Measurements from ENCODE around the gene NPHS1. TPM values are rescaled to one million over a fixed set of nuclear protein-coding genes. Genes with fewer than 3 reads are reported as not detected.
A peak's percentile ranks its signal among the peaks of the same experiment; 100 is the strongest.

Gene NPHS1
- total and polyA plus RNA-seq, 2 experiments from 2014 or later: not detected

DNA sequence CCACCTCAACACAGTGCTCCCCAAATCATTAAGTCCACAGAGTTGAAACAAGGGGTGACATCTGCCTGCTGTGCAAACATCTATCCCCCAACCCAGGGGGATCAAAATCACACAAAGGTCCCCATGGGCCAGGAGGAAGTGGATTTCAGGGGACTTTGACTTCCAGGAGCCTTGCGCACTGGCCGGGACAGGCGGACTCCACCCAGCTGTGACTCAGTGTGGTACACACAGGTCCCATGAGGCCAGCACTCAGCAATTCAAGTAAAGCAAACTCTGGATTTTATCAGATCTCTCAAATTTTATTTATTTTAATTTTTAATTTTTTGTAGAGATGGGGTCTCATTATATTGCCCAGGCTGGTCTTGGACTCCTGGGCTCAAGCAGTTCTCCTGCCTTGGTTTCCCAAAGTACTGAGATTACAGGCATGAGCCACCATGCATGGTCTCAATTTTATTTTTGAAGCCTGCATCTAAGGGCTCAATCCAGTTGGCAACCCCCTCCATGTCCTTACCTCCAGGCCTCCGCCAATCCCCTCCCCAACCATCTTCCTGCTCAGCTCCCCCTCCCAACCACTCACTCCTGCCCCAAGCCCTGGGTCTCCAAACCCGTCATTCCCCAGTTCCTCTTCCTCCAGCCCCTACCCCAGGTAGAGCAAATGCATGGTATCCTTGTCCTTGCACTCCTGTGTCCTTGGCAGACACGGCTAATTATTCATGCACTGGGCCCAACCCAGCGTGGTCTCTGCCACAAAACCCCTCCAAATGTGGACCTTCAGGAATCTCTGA lies 58.7 kb downstream of the NPHS1 start:
- WGBS, 2 experiments (ENCODE audit: low coverage in 1 of 2, low lambda C conversion rate in 2 of 2, missing lambda C conversion rate in 2 of 2): 31 to 36% methylated on average over 7 of the region's 7 CpGs
- no peaks in the 10 kb centered on the region for H3K4me1 ChIP-seq (ENCODE audit: insufficient read depth)
- H3K36me3 ChIP-seq (ENCODE audit: low read depth): no peaks in the 10 kb centered on the region
- H2AFZ ChIP-seq: no peak overlapping the region
- H3K79me2 ChIP-seq (ENCODE audit: insufficient read depth): no peaks in the 10 kb centered on the region
- H3K27ac ChIP-seq: no peak overlapping the region
- H3K27me3 ChIP-seq (replicated peaks; ENCODE audit: insufficient read depth): peaks cover 26% of the 10 kb centered on the region
- no peaks in the 10 kb centered on the region for H3K9me2 ChIP-seq (ENCODE audit: insufficient read depth)
- H3K4me3 ChIP-seq: no peak overlapping the region
- no peaks in the 10 kb centered on the region for H3K9me3 ChIP-seq (ENCODE audit: low read depth)
- H3F3A ChIP-seq (ENCODE audit: insufficient read depth): no peaks in the 10 kb centered on the region
- TF ChIP-seq EZH2 (IDR thresholded peaks at IDR 0.05; ENCODE audit: insufficient read depth, poor library complexity, severe bottlenecking) (no peak), EZH2phosphoT487 (IDR thresholded peaks at IDR 0.05; ENCODE audit: insufficient read depth, low read depth) (no peak)
- no peaks in the 10 kb centered on the region for H4K20me1 ChIP-seq (ENCODE audit: insufficient read depth)
- peak; percentile 88 for DNase-seq
- in situ Hi-C loops (cut with MboI): no loop called here
- H3K4me2 ChIP-seq (ENCODE audit: unreplicated experiment): no peak overlapping the region
- H3K9ac ChIP-seq: no peak overlapping the region

DNA sequence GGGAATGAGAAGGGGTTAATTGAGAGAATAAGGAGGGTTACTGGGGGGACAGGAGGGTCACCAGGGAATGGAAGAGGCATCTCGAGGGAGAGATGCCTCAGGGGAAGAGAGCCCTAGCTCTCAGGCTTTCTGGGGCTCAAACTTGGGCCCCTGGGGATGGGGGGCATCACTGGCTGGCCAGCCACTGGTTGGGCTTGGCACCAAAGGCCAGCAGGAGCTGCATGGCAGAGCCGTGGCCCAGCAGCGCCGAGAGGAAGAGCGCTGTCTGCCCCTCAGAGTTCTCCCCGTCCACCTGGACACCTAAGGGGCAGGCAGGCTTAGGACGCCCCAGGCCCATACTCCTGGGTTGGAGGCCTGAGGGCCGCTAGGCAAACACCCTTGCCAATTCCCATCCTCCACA lies 59.4 kb downstream of the NPHS1 start:
- TF ChIP-seq EZH2phosphoT487 (IDR thresholded peaks at IDR 0.05; ENCODE audit: insufficient read depth, low read depth) (no peak), EZH2 (IDR thresholded peaks at IDR 0.05; ENCODE audit: insufficient read depth, poor library complexity, severe bottlenecking) (no peak)
- H3K36me3 ChIP-seq (ENCODE audit: low read depth): no peaks in the 10 kb centered on the region
- no peaks in the 10 kb centered on the region for H4K20me1 ChIP-seq (ENCODE audit: insufficient read depth)
- no peaks in the 10 kb centered on the region for H3F3A ChIP-seq (ENCODE audit: insufficient read depth)
- DNase-seq: no peak
- H3K4me1 ChIP-seq (ENCODE audit: insufficient read depth): no peaks in the 10 kb centered on the region
- in situ Hi-C loops (cut with MboI): no loop called here
- H3K9ac ChIP-seq: no peak overlapping the region
- H2AFZ ChIP-seq: no peak overlapping the region
- no peak overlapping the region for H3K27ac ChIP-seq
- H3K9me2 ChIP-seq (ENCODE audit: insufficient read depth): no peaks in the 10 kb centered on the region
- WGBS, 2 experiments (ENCODE audit: low coverage in 1 of 2, low lambda C conversion rate in 2 of 2, missing lambda C conversion rate in 2 of 2): 52 to 55% methylated on average over 7 to 8 of the region's 8 CpGs
- peaks cover 19% of the 10 kb centered on the region; the same call in 1 of the 2 replicates for H3K27me3 ChIP-seq (replicated peaks; ENCODE audit: insufficient read depth)
- H3K4me3 ChIP-seq: no peak overlapping the region
- no peaks in the 10 kb centered on the region for H3K9me3 ChIP-seq (ENCODE audit: low read depth)
- no peaks in the 10 kb centered on the region for H3K79me2 ChIP-seq (ENCODE audit: insufficient read depth)
- H3K4me2 ChIP-seq (ENCODE audit: unreplicated experiment): no peak overlapping the region

DNA sequence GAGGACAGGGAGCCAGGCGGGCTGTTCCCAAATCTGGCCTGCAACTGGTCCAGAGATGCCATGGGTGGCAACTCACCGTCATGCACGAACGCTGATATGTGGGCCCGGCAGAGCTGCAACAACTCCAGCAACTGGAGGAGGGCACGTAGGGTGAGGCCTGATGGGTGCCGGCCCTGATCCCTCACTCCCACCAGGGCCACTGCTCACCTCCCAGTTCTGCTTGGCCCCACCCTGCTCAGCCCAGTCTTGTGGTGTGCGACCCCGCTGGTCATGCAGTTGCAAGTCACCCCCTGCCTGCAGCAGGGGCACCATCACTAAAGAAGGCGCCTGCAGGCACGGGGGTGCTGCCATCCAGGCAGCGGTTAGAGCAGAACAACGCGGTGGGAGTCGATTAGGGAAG lies 60.0 kb downstream of the NPHS1 start:
- H3K9me2 ChIP-seq (ENCODE audit: insufficient read depth): no peaks in the 10 kb centered on the region
- H3K4me2 ChIP-seq (ENCODE audit: unreplicated experiment): no peak overlapping the region
- H3K79me2 ChIP-seq (ENCODE audit: insufficient read depth): no peaks in the 10 kb centered on the region
- WGBS, 2 experiments (ENCODE audit: low coverage in 1 of 2, low lambda C conversion rate in 2 of 2, missing lambda C conversion rate in 2 of 2): 85 to 88% methylated on average over 14 to 15 of the region's 15 CpGs
- in situ Hi-C loops (cut with MboI): no loop called here
- no peaks in the 10 kb centered on the region for H3K4me1 ChIP-seq (ENCODE audit: insufficient read depth)
- no peak for TF ChIP-seq EZH2 (IDR thresholded peaks at IDR 0.05; ENCODE audit: insufficient read depth, poor library complexity, severe bottlenecking)
- TF ChIP-seq EZH2phosphoT487 (IDR thresholded peaks at IDR 0.05; ENCODE audit: insufficient read depth, low read depth): no peak
- H2AFZ ChIP-seq: no peak overlapping the region
- H3K9me3 ChIP-seq (ENCODE audit: low read depth): no peaks in the 10 kb centered on the region
- no peaks in the 10 kb centered on the region for H3K36me3 ChIP-seq (ENCODE audit: low read depth)
- H3K27me3 ChIP-seq (replicated peaks; ENCODE audit: insufficient read depth): peaks cover 16% of the 10 kb centered on the region; the same call in 1 of the 2 replicates
- H3K27ac ChIP-seq: no peak overlapping the region
- no peak for DNase-seq
- no peak overlapping the region for H3K4me3 ChIP-seq
- H4K20me1 ChIP-seq (ENCODE audit: insufficient read depth): no peaks in the 10 kb centered on the region
- no peak overlapping the region for H3K9ac ChIP-seq
- H3F3A ChIP-seq (ENCODE audit: insufficient read depth): no peaks in the 10 kb centered on the region

DNA sequence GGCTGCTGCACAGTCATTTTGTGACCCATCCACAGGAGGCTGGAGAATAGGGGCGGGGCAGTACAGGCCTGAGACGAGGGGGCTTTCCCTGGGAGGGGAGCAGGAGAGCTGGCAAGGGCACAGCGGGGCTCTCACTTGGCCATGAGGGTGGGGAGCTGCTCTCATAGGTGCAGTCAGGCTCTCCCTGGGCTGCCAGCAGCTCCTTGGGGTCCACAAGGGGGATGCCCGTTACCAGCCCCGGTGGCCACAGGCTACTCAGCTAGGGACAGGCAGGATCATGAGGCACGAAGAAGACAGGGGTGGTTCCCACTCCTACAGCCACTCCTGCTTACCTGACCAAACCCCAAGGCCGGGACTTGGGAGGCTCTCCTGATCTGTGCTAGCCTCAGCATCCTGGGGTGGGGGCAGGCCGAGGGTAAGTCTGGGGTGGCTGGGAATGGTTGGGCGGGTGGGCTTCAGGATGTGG lies 60.5 kb downstream of the NPHS1 start:
- Histone ChIP-seq H3K9ac (no peak overlapping the region), H3K4me2 (ENCODE audit: unreplicated experiment) (no peak overlapping the region), H3K9me3 (ENCODE audit: low read depth) (no peaks in the 10 kb centered on the region), H3K4me3 (no peak overlapping the region), H3K36me3 (ENCODE audit: low read depth) (no peaks in the 10 kb centered on the region), H3K79me2 (ENCODE audit: insufficient read depth) (no peaks in the 10 kb centered on the region), H4K20me1 (ENCODE audit: insufficient read depth) (no peaks in the 10 kb centered on the region), H3K27ac (no peak overlapping the region), H2AFZ (no peak overlapping the region), H3K9me2 (ENCODE audit: insufficient read depth) (no peaks in the 10 kb centered on the region), H3K4me1 (ENCODE audit: insufficient read depth) (no peaks in the 10 kb centered on the region), H3F3A (ENCODE audit: insufficient read depth) (no peaks in the 10 kb centered on the region), H3K27me3 (replicated peaks; ENCODE audit: insufficient read depth) (peaks cover 11% of the 10 kb centered on the region; the same call in 1 of the 2 replicates)
- 86 to 88% methylated on average over 8 to 9 of the region's 9 CpGs for WGBS, 2 experiments (ENCODE audit: low coverage in 1 of 2, low lambda C conversion rate in 2 of 2, missing lambda C conversion rate in 2 of 2)
- TF ChIP-seq EZH2 (IDR thresholded peaks at IDR 0.05; ENCODE audit: insufficient read depth, poor library complexity, severe bottlenecking) (no peak), EZH2phosphoT487 (IDR thresholded peaks at IDR 0.05; ENCODE audit: insufficient read depth, low read depth) (no peak)
- in situ Hi-C loops (cut with MboI): no loop called here
- no peak for DNase-seq
